Astrocyte (in vitro differentiated cells and primary cell): ENCODE data around the gene PCDH19. TPM values are rescaled to one million over a fixed set of nuclear protein-coding genes. Genes with fewer than 3 reads are reported as not detected.

Experiments
- DNase-seq: peaks from one replicate; pipeline ENCODE4 v3.0.0-alpha.2; 2010; ENCODE audit warnings: low read depth
- FAIRE-seq: peaks from 2 replicates; lab custom pipeline; 2011; peaks lifted over from hg19 to GRCh38; lab: Jason Lieb, UNC
- H2AFZ ChIP-seq: 2 replicates; pipeline ENCODE4 v1.6.0; 2012; ENCODE audit warnings: low read depth, low read length, inconsistent platforms
- H3K27ac ChIP-seq: 2 replicates; pipeline ENCODE4 v1.5.1; 2011; ENCODE audit warnings: low read depth, low read length, inconsistent platforms
- H3K27me3 ChIP-seq: 2 replicates; pipeline ENCODE4 v1.6.0; 2011; ENCODE audit warnings: low read length, inconsistent platforms; ENCODE audit not compliant: insufficient read depth
- H3K36me3 ChIP-seq: 2 replicates; pipeline ENCODE4 v1.5.1; 2011; ENCODE audit warnings: low read length, inconsistent platforms; ENCODE audit not compliant: insufficient read depth
- H3K4me1 ChIP-seq: 2 replicates; pipeline ENCODE4 v1.5.1; 2011; ENCODE audit warnings: low read length, inconsistent platforms; ENCODE audit not compliant: insufficient read depth
- H3K4me2 ChIP-seq: 2 replicates; pipeline ENCODE4 v1.6.0; 2012; ENCODE audit warnings: low read length, inconsistent platforms
- H3K4me3 ChIP-seq: 2 replicates; pipeline ENCODE4 v1.5.1; 2011; ENCODE audit warnings: low read depth, mild to moderate bottlenecking, low read length, inconsistent platforms; ENCODE audit not compliant: insufficient read depth
- H3K79me2 ChIP-seq: 2 replicates; pipeline ENCODE4 v1.6.0; 2012; ENCODE audit warnings: mild to moderate bottlenecking, low read length, inconsistent platforms; ENCODE audit not compliant: insufficient read depth
- H3K9ac ChIP-seq: 2 replicates; pipeline ENCODE4 v1.6.0; 2012; ENCODE audit warnings: mild to moderate bottlenecking, low read length, inconsistent platforms
- H3K9me3 ChIP-seq: 2 replicates; pipeline ENCODE4 v1.5.1; 2012; ENCODE audit warnings: low read depth, mild to moderate bottlenecking, low read length, inconsistent platforms; ENCODE audit not compliant: insufficient read depth
- H4K20me1 ChIP-seq: 2 replicates; pipeline ENCODE4 v1.6.0; 2012; ENCODE audit warnings: low read length, inconsistent platforms; ENCODE audit not compliant: insufficient read depth
- H3K27ac Mint-ChIP-seq: one replicate; pipeline ENCODE4 v1.8.0; 2021; ENCODE audit warnings: mild to moderate bottlenecking, mixed read lengths; ENCODE audit not compliant: unreplicated experiment
- H3K27me3 Mint-ChIP-seq: one replicate; pipeline ENCODE4 v1.8.0; 2021; ENCODE audit warnings: low read depth, mixed read lengths; ENCODE audit not compliant: unreplicated experiment
- H3K36me3 Mint-ChIP-seq: one replicate; pipeline ENCODE4 v1.8.0; 2021; ENCODE audit warnings: low read depth, mixed read lengths; ENCODE audit not compliant: unreplicated experiment
- H3K4me1 Mint-ChIP-seq: one replicate; pipeline ENCODE4 v1.8.0; 2021; ENCODE audit warnings: low read depth, mixed read lengths; ENCODE audit not compliant: unreplicated experiment
- H3K4me3 Mint-ChIP-seq: one replicate; pipeline ENCODE4 v1.8.0; 2021; ENCODE audit warnings: mild to moderate bottlenecking, moderate library complexity, mixed read lengths; ENCODE audit not compliant: unreplicated experiment
- H3K9me3 Mint-ChIP-seq: one replicate; pipeline ENCODE4 v1.8.0; 2021; ENCODE audit warnings: mild to moderate bottlenecking, mixed read lengths; ENCODE audit not compliant: unreplicated experiment
- EZH2 ChIP-seq: IDR thresholded peaks from 2 replicates; pipeline ENCODE4 v1.6.1; 2012; ENCODE audit warnings: mild to moderate bottlenecking, low read length, inconsistent platforms; ENCODE audit not compliant: insufficient read depth
- total RNA-seq: library from RNA; stranded (reverse); gene quantifications from 2 replicates; pipeline ENCODE4 v1.2.1, GENCODE V29; 2021
- TF ChIP-seq, protein P1 (sequence below): IDR thresholded peaks from 2 replicates; pipeline ENCODE4 v1.5.1; 2011; ENCODE audit warnings: low read depth, mild to moderate bottlenecking, inconsistent platforms, low read length, moderate library complexity; ENCODE audit not compliant: insufficient read depth

Gene PCDH19
- total RNA-seq, 1 donor from 2014 or later = 11.6 TPM

DNA sequence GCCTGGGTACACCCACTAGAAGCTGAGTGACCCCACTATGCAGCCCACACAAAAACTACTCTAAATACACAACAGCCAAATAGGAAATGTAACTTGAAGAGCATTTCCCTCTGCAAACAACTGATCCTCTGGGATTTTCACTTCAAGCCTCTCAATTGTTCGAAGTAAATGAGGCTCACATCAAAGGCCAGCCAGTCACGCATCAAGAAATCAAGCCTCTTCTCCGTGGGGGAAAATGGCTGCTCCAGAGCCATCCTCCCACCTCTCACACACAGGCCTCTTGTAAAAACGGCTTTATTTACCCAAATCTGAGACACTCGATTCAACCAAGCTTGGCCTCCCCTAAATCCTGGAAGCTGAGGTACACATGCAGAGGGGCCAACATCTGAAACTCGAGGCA lies 14.3 kb downstream of the PCDH19 start:
- H3K36me3 ChIP-seq = no peaks in the 10 kb centered on the region
- no peak overlapping the region for H2AFZ ChIP-seq
- no peaks in the 10 kb centered on the region for H3K79me2 ChIP-seq
- H4K20me1 ChIP-seq = no peaks in the 10 kb centered on the region
- peaks cover 2% of the 10 kb centered on the region for H3K27me3 Mint-ChIP-seq
- FAIRE-seq (no peak), DNase-seq (no peak)
- no peak overlapping the region for H3K4me3 ChIP-seq
- no peak overlapping the region for H3K27ac Mint-ChIP-seq
- no peak overlapping the region for H3K9ac ChIP-seq
- H3K4me1 Mint-ChIP-seq = no peaks in the 10 kb centered on the region
- peaks cover 2% of the 10 kb centered on the region for H3K36me3 Mint-ChIP-seq
- no peak overlapping the region for H3K4me3 Mint-ChIP-seq
- no peaks in the 10 kb centered on the region for H3K4me1 ChIP-seq
- no peak for TF ChIP-seq EZH2
- TF ChIP-seq, protein P1, sequence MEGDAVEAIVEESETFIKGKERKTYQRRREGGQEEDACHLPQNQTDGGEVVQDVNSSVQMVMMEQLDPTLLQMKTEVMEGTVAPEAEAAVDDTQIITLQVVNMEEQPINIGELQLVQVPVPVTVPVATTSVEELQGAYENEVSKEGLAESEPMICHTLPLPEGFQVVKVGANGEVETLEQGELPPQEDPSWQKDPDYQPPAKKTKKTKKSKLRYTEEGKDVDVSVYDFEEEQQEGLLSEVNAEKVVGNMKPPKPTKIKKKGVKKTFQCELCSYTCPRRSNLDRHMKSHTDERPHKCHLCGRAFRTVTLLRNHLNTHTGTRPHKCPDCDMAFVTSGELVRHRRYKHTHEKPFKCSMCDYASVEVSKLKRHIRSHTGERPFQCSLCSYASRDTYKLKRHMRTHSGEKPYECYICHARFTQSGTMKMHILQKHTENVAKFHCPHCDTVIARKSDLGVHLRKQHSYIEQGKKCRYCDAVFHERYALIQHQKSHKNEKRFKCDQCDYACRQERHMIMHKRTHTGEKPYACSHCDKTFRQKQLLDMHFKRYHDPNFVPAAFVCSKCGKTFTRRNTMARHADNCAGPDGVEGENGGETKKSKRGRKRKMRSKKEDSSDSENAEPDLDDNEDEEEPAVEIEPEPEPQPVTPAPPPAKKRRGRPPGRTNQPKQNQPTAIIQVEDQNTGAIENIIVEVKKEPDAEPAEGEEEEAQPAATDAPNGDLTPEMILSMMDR = no peak
- no peak overlapping the region for H3K4me2 ChIP-seq
- no peak overlapping the region for H3K27ac ChIP-seq
- no peaks in the 10 kb centered on the region for H3K9me3 Mint-ChIP-seq
- H3K27me3 ChIP-seq = no peaks in the 10 kb centered on the region
- H3K9me3 ChIP-seq = no peaks in the 10 kb centered on the region

DNA sequence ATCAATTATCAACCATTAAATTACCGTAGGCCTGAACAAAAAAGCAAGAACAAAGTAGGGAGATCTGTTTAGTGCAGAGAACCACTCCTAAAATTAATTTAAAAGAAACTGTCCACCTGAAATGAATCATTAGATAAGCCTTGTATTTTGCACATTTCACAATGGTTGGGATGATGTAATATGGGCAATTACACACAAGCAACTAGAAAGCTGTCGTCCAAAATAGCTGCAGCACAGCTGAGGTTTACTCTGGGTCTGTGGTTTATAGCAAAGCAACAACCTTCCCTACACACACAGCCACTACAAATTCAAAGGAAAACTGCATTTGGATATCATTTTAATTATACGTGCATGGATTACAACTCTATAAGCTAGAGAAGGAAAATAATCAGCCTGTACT lies 28.5 kb downstream of the PCDH19 start:
- no peak overlapping the region for H3K27ac ChIP-seq
- H2AFZ ChIP-seq = no peak overlapping the region
- no peaks in the 10 kb centered on the region for H3K9me3 ChIP-seq
- no peaks in the 10 kb centered on the region for H3K36me3 ChIP-seq
- Mint-ChIP-seq H3K4me1 (peaks cover 17% of the 10 kb centered on the region), H3K27me3 (no peaks in the 10 kb centered on the region), H3K36me3 (no peaks in the 10 kb centered on the region), H3K27ac (no peak overlapping the region), H3K4me3 (no peak overlapping the region), H3K9me3 (no peaks in the 10 kb centered on the region)
- H3K27me3 ChIP-seq = no peaks in the 10 kb centered on the region
- DNase-seq (no peak), FAIRE-seq (peak; percentile 86)
- no peak overlapping the region for H3K4me2 ChIP-seq
- no peak overlapping the region for H3K9ac ChIP-seq
- no peak overlapping the region for H3K4me3 ChIP-seq
- H3K79me2 ChIP-seq = no peaks in the 10 kb centered on the region
- TF ChIP-seq EZH2 = no peak
- TF ChIP-seq, protein P1 = no peak
- H4K20me1 ChIP-seq = no peaks in the 10 kb centered on the region
- no peaks in the 10 kb centered on the region for H3K4me1 ChIP-seq

DNA sequence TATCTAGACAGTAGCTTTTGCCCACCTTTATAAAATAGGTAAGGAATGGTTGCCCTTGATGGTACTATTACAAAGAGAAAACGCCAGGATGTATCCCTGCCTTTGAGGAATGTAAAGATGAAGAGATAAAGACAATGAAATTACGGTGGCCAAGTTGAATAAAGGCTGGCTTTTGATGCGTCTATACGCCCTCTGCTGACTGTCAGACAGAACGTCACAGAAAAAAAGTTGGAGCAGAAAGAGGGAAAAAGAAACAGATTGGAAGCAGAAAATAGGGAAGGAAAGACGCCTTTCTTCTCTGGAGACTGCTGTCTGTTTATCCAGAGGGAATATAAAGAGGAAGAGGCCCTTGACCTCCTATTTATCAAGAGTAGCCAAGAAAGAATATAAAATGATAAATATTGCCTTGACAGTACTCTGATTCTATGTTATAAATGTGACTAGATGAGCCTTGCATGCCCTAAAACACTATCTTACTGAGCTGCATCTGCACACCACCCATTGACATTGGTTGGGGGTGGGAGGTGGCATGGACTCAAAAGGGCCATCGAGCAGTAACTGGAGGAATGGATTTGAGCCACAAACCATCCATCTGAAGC lies 30.6 kb downstream of the PCDH19 start:
- H3K4me1 ChIP-seq = no peaks in the 10 kb centered on the region
- no peaks in the 10 kb centered on the region for H3K9me3 ChIP-seq
- H2AFZ ChIP-seq = no peak overlapping the region
- H3K4me1 Mint-ChIP-seq = peaks cover 17% of the 10 kb centered on the region
- no peak overlapping the region for H3K9ac ChIP-seq
- H3K27me3 Mint-ChIP-seq = no peaks in the 10 kb centered on the region
- H4K20me1 ChIP-seq = no peaks in the 10 kb centered on the region
- H3K27ac ChIP-seq = no peak overlapping the region
- H3K4me2 ChIP-seq = peak overlapping the region; percentile 22
- FAIRE-seq (peak; percentile 49), DNase-seq (peak; percentile 0)
- H3K36me3 ChIP-seq = no peaks in the 10 kb centered on the region
- H3K9me3 Mint-ChIP-seq = no peaks in the 10 kb centered on the region
- peak overlapping the region; percentile 58 for H3K27ac Mint-ChIP-seq
- no peak overlapping the region for H3K4me3 Mint-ChIP-seq
- H3K4me3 ChIP-seq = no peak overlapping the region
- H3K36me3 Mint-ChIP-seq = no peaks in the 10 kb centered on the region
- no peak for TF ChIP-seq EZH2
- TF ChIP-seq, protein P1 = peak; percentile 34
- no peaks in the 10 kb centered on the region for H3K27me3 ChIP-seq
- no peaks in the 10 kb centered on the region for H3K79me2 ChIP-seq
